GM13977 (cell line): Measurements from ENCODE around the gene SRGN.

Experiments used
- DNase-seq: peaks from one replicate; pipeline ENCODE4 v3.0.0; 2012; ENCODE audit warnings: low spot score
- CTCF ChIP-seq: IDR thresholded peaks from 2 replicates; pipeline ENCODE4 v1.5.1; 2012; ENCODE audit warnings: mild to moderate bottlenecking, control low read depth; ENCODE audit not compliant: insufficient read depth; ENCODE audit errors: extremely low read depth, missing control alignments
- in situ Hi-C: fragments of 300-500 bp; cut with MboI; formaldehyde crosslinking; loops from one replicate; pipeline ENCODE4 v1.12.0; 2022; ENCODE audit warnings: low sequenced_read_pairs, low pct_unique_long_range_greater_than_20kb, mixed read lengths, inconsistent platforms; ENCODE audit not compliant: unreplicated experiment

SRGN gene

GRCh38 chr10:69104994-69105790 lies 17.3 kb downstream of the SRGN start:
- in situ Hi-C loops = no loop called here
- TF ChIP-seq CTCF = no peak
- no peak for DNase-seq

- TF ChIP-seq CTCF = no peak
- no peak for DNase-seq
- in situ Hi-C loops = no loop called here
These were observed 19.2 kb downstream of the SRGN start for GRCh38 chr10:69107176-69107490.

GRCh38 chr10:69107699-69108098 lies 19.8 kb downstream of the SRGN start:
- no peak for DNase-seq
- in situ Hi-C loops = no loop called here
- no peak for TF ChIP-seq CTCF

GRCh38 chr10:69119896-69120295 lies 32.0 kb downstream of the SRGN start:
- TF ChIP-seq CTCF = no peak
- in situ Hi-C loops = no loop called here
- DNase-seq = no peak

- no peak for DNase-seq
- in situ Hi-C loops = no loop called here
- TF ChIP-seq CTCF = no peak
These were observed 35.4 kb downstream of the SRGN start for GRCh38 chr10:69123306-69123746.

- peak; percentile 99 for DNase-seq
- in situ Hi-C loops = no loop called here
- TF ChIP-seq CTCF = peak; percentile 69
These were observed 36.1 kb downstream of the SRGN start, which contains the start of gene VPS26A for GRCh38 chr10:69123747-69124562. TSS of gene VPS26A (plus strand) at chr10:69124178. CDS start at chr10:69124278, 100 bp downstream.
